GM12864 (cell line): Measurements from ENCODE around the gene POU2F3.

Experiments used
- DNase-seq: peaks from one replicate; pipeline ENCODE4 v3.0.0-alpha.2; 2011; ENCODE audit warnings: low read depth
- H3K4me3 ChIP-seq: 2 replicates; pipeline ENCODE4 v1.5.1; 2011; ENCODE audit warnings: mild to moderate bottlenecking, low read depth, low read length, control low read depth
- TF ChIP-seq, protein P1 (sequence below): IDR thresholded peaks from 2 replicates; pipeline ENCODE4 v1.5.1; 2011; ENCODE audit warnings: low read depth, mild to moderate bottlenecking, moderate library complexity, low read length, control low read depth, inconsistent platforms; ENCODE audit errors: missing control alignments

Gene POU2F3

DNA sequence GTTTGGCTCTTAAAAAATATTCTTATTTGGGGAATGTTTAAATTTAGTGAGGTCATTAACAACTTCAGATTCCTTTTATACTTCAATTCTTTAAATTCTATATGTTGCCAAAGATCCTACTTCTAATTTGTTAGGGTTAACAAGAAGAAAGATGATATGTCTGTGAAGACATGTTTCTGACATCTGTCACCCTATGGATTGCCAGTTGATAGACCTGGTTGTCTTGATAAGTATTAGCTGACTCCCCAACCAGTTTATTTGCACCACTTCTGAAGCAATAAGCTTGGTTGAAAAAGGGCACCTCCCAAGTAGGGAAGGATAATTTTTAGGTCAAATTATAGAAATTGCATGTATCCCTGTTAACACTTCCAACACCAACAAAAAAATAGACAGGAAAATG is 125.6 kb downstream of the POU2F3 start:
- no peak overlapping the region for H3K4me3 ChIP-seq
- no peak for DNase-seq
- TF ChIP-seq, protein P1, sequence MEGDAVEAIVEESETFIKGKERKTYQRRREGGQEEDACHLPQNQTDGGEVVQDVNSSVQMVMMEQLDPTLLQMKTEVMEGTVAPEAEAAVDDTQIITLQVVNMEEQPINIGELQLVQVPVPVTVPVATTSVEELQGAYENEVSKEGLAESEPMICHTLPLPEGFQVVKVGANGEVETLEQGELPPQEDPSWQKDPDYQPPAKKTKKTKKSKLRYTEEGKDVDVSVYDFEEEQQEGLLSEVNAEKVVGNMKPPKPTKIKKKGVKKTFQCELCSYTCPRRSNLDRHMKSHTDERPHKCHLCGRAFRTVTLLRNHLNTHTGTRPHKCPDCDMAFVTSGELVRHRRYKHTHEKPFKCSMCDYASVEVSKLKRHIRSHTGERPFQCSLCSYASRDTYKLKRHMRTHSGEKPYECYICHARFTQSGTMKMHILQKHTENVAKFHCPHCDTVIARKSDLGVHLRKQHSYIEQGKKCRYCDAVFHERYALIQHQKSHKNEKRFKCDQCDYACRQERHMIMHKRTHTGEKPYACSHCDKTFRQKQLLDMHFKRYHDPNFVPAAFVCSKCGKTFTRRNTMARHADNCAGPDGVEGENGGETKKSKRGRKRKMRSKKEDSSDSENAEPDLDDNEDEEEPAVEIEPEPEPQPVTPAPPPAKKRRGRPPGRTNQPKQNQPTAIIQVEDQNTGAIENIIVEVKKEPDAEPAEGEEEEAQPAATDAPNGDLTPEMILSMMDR = no peak
